IMR-90 (cell line): ENCODE results near the gene NFATC1. TPM values are rescaled to one million over a fixed set of nuclear protein-coding genes. Genes with fewer than 3 reads are reported as not detected.

Source experiments
- ATAC-seq: fragments of 200-7000 bp; cut with Tn5 transposase; 2 replicates; pipeline ENCODE4 v1.9.1; 2020; ENCODE audit warnings: low read depth, mild to moderate bottlenecking, moderate library complexity
- BruUV-seq: library from RNA; stranded (reverse); fragments of 400-500 nt; replicated peaks from 2 replicates; lab custom pipeline; 2021; lab: Mats Ljungman, UMichigan
- CTCF ChIA-PET: fragments of 300-600 bp; formaldehyde crosslinking; extraction: SDS; loops from one replicate; lab custom pipeline; 2021; ENCODE audit warnings: antibody characterized with exemption; lab: Yijun Ruan, JAX
- POLR2A ChIA-PET: fragments of 300-600 bp; sonication (Branson Sonifier 250); formaldehyde crosslinking; loops from one replicate; lab custom pipeline; 2022; ENCODE audit warnings: antibody characterized with exemption; ENCODE audit not compliant: unreplicated experiment; lab: Charles Lee
- DNase-seq: peaks from one replicate; pipeline ENCODE4 v3.0.0; 2013
- H2AFZ ChIP-seq: replicated peaks from 2 replicates; pipeline ENCODE3; 2013; ENCODE audit warnings: low read length, mild to moderate bottlenecking; ENCODE audit not compliant: poor library complexity
- H2AK5ac ChIP-seq: 2 replicates; pipeline ENCODE4 v1.6.1; 2013; ENCODE audit warnings: low read depth, low read length, inconsistent platforms
- H2AK9ac ChIP-seq: replicated peaks from 2 replicates; pipeline ENCODE3; 2013; ENCODE audit warnings: mild to moderate bottlenecking, low read depth, low read length, moderate library complexity; ENCODE audit not compliant: poor library complexity
- H2BK120ac ChIP-seq: 2 replicates; pipeline ENCODE4 v1.6.1; 2013; ENCODE audit warnings: low read depth, low read length, inconsistent platforms
- H2BK15ac ChIP-seq: 3 replicates; pipeline ENCODE4 v1.6.1; 2013; ENCODE audit warnings: low read depth, low read length, inconsistent platforms
- H2BK20ac ChIP-seq: 2 replicates; pipeline ENCODE4 v1.6.1; 2013; ENCODE audit warnings: low read depth, mild to moderate bottlenecking, inconsistent platforms, low read length, moderate library complexity
- H2BK5ac ChIP-seq: 2 replicates; pipeline ENCODE4 v1.6.1; 2013; ENCODE audit warnings: mild to moderate bottlenecking, low read depth, low read length, inconsistent platforms; ENCODE audit not compliant: poor library complexity, severe bottlenecking
- H3K14ac ChIP-seq: replicated peaks from 2 replicates; pipeline ENCODE4 v1.6.1; 2013; ENCODE audit warnings: low read depth, low read length, inconsistent platforms
- H3K18ac ChIP-seq: 2 replicates; pipeline ENCODE4 v1.6.1; 2013; ENCODE audit warnings: low read depth, low read length, control low read depth
- H3K23ac ChIP-seq: 2 replicates; pipeline ENCODE4 v1.6.1; 2013; ENCODE audit warnings: low read depth, low read length, inconsistent platforms
- H3K27ac ChIP-seq: 2 replicates; pipeline ENCODE4 v1.5.1; 2013; ENCODE audit warnings: mild to moderate bottlenecking, control low read depth, low read length; ENCODE audit not compliant: insufficient read depth
- H3K27me3 ChIP-seq: 2 replicates; pipeline ENCODE4 v1.6.1; 2013; ENCODE audit warnings: low read length; ENCODE audit not compliant: control insufficient read depth, insufficient read depth
- H3K36me3 ChIP-seq: 2 replicates; pipeline ENCODE4 v1.6.1; 2013; ENCODE audit warnings: low read length, mixed read lengths; ENCODE audit not compliant: control insufficient read depth, insufficient read depth
- H3K4ac ChIP-seq: 2 replicates; pipeline ENCODE4 v1.6.1; 2013; ENCODE audit warnings: low read depth, low read length, inconsistent platforms
- H3K4me1 ChIP-seq: 2 replicates; pipeline ENCODE4 v1.6.1; 2013; ENCODE audit warnings: low read length, mixed read lengths; ENCODE audit not compliant: control insufficient read depth, insufficient read depth
- H3K4me2 ChIP-seq: 2 replicates; pipeline ENCODE4 v1.6.1; 2013; ENCODE audit warnings: low read depth, mild to moderate bottlenecking, control low read depth, low read length, moderate library complexity
- H3K4me3 ChIP-seq: 2 replicates; pipeline ENCODE4 v1.5.1; 2013; ENCODE audit warnings: low read depth, mild to moderate bottlenecking, control low read depth, low read length, moderate library complexity; ENCODE audit not compliant: insufficient read depth
- H3K56ac ChIP-seq: 2 replicates; pipeline ENCODE4 v1.6.1; 2013; ENCODE audit warnings: low read length, inconsistent platforms; ENCODE audit not compliant: insufficient read depth; ENCODE audit errors: extremely low read depth
- H3K79me1 ChIP-seq, 2 experiments: 2 replicates each; pipeline ENCODE4 v1.6.1; 2013; ENCODE audit warnings: low read length in 2 of 2, inconsistent platforms in 1 of 2, low read depth in 1 of 2
- H3K9ac ChIP-seq: 2 replicates; pipeline ENCODE4 v1.6.1; 2013; ENCODE audit warnings: low read depth, low read length, control low read depth
- H3K9me1 ChIP-seq: 2 replicates; pipeline ENCODE4 v1.6.1; 2013; ENCODE audit warnings: low read length, inconsistent platforms; ENCODE audit not compliant: insufficient read depth
- H3K9me3 ChIP-seq: 2 replicates; pipeline ENCODE4 v1.6.1; 2013; ENCODE audit warnings: low read length; ENCODE audit not compliant: control insufficient read depth, insufficient read depth
- H4K20me1 ChIP-seq: 2 replicates; pipeline ENCODE4 v1.6.1; 2013; ENCODE audit warnings: low read length, inconsistent platforms; ENCODE audit not compliant: insufficient read depth
- H4K5ac ChIP-seq: 2 replicates; pipeline ENCODE4 v1.6.1; 2013; ENCODE audit warnings: mild to moderate bottlenecking, low read depth, low read length, control low read depth
- H4K8ac ChIP-seq, 2 experiments: 2 replicates each; pipeline ENCODE4 v1.6.1; 2013; ENCODE audit warnings: low read depth in 2 of 2, low read length in 2 of 2, control low read depth in 1 of 2, inconsistent platforms in 1 of 2
- H4K91ac ChIP-seq: 2 replicates; pipeline ENCODE4 v1.6.1; 2013; ENCODE audit warnings: low read depth, low read length, inconsistent platforms; ENCODE audit not compliant: insufficient read depth
- BHLHE40 ChIP-seq: fragments of 150-350 bp; IDR thresholded peaks from 2 replicates; pipeline ENCODE4 v1.6.1; 2016; ENCODE audit warnings: mild to moderate bottlenecking, low read depth, low read length
- FOS ChIP-seq: fragments of 150-350 bp; IDR thresholded peaks from 2 replicates; pipeline ENCODE4 v1.6.1; 2016; ENCODE audit warnings: low read depth, low read length
- MXI1 ChIP-seq: IDR thresholded peaks from 2 replicates; pipeline ENCODE4 v1.6.1; 2012; ENCODE audit warnings: low read depth, mild to moderate bottlenecking, low read length, moderate library complexity, borderline replicate concordance
- RCOR1 ChIP-seq: IDR thresholded peaks from 2 replicates; pipeline ENCODE4 v1.6.1; 2012; ENCODE audit warnings: mild to moderate bottlenecking, low read length, improper control_type of control experiment; ENCODE audit not compliant: insufficient replicate concordance
- RFX5 ChIP-seq: IDR thresholded peaks from 2 replicates; pipeline ENCODE4 v1.8.0; 2012; ENCODE audit warnings: low read depth, mild to moderate bottlenecking, low read length, moderate library complexity
- WGBS, 2 experiments: methylation state at CpG; one replicate each; pipeline versions ENCODE4 v1.1.5 to v1.1.7; 2013; ENCODE audit warnings: missing lambda C conversion rate in 2 of 2; ENCODE audit not compliant: insufficient read length in 1 of 2; ENCODE audit errors: extremely low coverage in 2 of 2; 5-methylcytosine and 5-hydroxymethylcytosine counted together
- dilution Hi-C: fragments of 300-500 bp; cut with HindIII; formaldehyde crosslinking; loops from one replicate; pipeline ENCODE4 v1.14.3; 2018; ENCODE audit warnings: low sequenced_read_pairs; ENCODE audit not compliant: unreplicated experiment
- in situ Hi-C: fragments of 300-500 bp; cut with MboI; formaldehyde crosslinking; loops from 3 replicates; pipeline ENCODE4 v1.14.3; 2019; ENCODE audit warnings: low sequenced_read_pairs, inconsistent platforms, mixed read lengths
- intact Hi-C: fragments of 100-400 bp; cut with micrococcal nuclease; formaldehyde crosslinking; loops from 2 replicates; pipeline ENCODE4 v1.10.0; 2022
- polyA plus RNA-seq, 3 experiments: library from polyadenylated mRNA; depleted of rRNA; stranded (reverse); fragments of >200 nt; gene quantifications; 2 replicates each; pipeline ENCODE4 v1.2.3, GENCODE V29; 2012; ENCODE audit warnings: low replicate concordance in 1 of 3
- total RNA-seq: library from RNA; depleted of rRNA; stranded (reverse); fragments of >200 nt; gene quantifications from 2 replicates; pipeline ENCODE4 v1.2.3, GENCODE V29; 2012
- TF ChIP-seq, protein P1 (sequence below): fragments of 150-350 bp; IDR thresholded peaks from 2 replicates; pipeline ENCODE4 v1.6.1; 2017; ENCODE audit warnings: mild to moderate bottlenecking, antibody characterized with exemption, low read length, low read depth

The NFATC1 gene
- total and polyA plus RNA-seq, 2 of the 4 experiments (the other 2 are of a cell fraction) = 0.36 to 1.8 TPM

DNA sequence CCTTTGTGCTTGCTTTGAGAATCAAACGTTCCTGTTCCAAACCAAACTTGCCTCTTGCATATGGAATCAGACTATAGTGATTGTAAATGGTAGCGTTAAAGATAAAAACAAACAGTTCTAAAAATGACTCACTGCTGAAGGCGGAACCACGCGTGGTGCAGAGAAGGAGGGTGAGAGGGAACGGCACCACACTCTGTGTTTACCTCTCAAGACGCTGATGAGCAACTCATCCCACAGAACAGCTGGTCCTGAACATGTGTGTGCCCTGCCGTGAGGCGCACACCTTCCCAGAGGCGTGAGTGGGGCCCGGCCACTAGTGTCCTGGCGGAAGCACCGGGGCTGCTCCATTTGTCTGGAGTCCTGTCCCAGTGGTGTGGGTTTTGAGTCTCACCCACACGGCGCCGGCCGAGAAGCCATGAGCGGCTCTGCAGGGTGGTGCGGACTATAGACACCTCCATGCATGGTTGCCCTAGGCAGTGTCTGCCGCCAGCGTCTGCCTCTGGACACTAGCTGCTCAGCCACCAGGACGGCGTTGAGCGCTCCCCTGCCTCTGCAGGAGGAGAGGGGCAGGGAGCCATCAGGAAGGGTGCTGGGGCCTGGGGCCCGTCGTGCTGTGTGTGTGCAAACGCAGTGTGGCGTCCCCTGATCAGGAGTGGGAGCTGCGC is 52.1 kb downstream of the NFATC1 start:
- intact Hi-C loops (no loop called here), in situ Hi-C loops (no loop called here), dilution Hi-C loops (no loop called here)
- POLR2A ChIA-PET = no interaction called here
- Histone ChIP-seq H3K4me1 (peaks cover 3% of the 10 kb centered on the region; the same call in 1 of the 2 replicates), H3K36me3 (peaks cover 4% of the 10 kb centered on the region; the same call in 1 of the 2 replicates), H4K91ac (no peak overlapping the region), H3K9me1 (peaks cover 5% of the 10 kb centered on the region; the same call in 1 of the 2 replicates), H2BK20ac (no peak overlapping the region), H3K56ac (no peak overlapping the region), H2AK9ac (no peak overlapping the region), H3K23ac (no peak overlapping the region), H3K14ac (no peak overlapping the region), H3K79me1 (no peaks in the 10 kb centered on the region), H3K18ac (no peak overlapping the region), H3K4me2 (no peak overlapping the region), H2BK15ac (no peak overlapping the region), H3K4me3 (no peak overlapping the region), H4K8ac (no peak overlapping the region), H4K20me1 (peaks cover 5% of the 10 kb centered on the region), H3K4ac (no peak overlapping the region), H3K9ac (no peak overlapping the region), H2AK5ac (no peak overlapping the region), H4K5ac (no peak overlapping the region), H3K27me3 (no peaks in the 10 kb centered on the region), H2BK5ac (no peak overlapping the region), H3K9me3 (no peaks in the 10 kb centered on the region), H2AFZ (peak overlapping the region; percentile 34), H2BK120ac (no peak overlapping the region), H3K27ac (no peak overlapping the region)
- CTCF ChIA-PET = no interaction called here
- DNase-seq = peak; percentile 85
- peak; percentile 92 for ATAC-seq
- 89% methylated on average over 6 of the region's 29 CpGs; no CpG with 5 or more reads in 1 of the 2 experiments for WGBS, 2 experiments
- BruUV-seq = no TSS peak
- TF ChIP-seq RFX5 (no peak), RCOR1 (no peak), MXI1 (peak; percentile 64; the same call in 1 of the 2 replicates), BHLHE40 (peak; percentile 51), FOS (peak; percentile 70)
- TF ChIP-seq, protein P1, sequence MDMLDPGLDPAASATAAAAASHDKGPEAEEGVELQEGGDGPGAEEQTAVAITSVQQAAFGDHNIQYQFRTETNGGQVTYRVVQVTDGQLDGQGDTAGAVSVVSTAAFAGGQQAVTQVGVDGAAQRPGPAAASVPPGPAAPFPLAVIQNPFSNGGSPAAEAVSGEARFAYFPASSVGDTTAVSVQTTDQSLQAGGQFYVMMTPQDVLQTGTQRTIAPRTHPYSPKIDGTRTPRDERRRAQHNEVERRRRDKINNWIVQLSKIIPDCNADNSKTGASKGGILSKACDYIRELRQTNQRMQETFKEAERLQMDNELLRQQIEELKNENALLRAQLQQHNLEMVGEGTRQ = 0 out of 2 replicates have a peak, but pooled peaks have one; percentile 23
